ENCODE results near the gene LRRC59.

LRRC59 gene

GRCh38 chr17:50352693-50353599 is 44.4 kb downstream of the LRRC59 start:
- Histone ChIP-seq H3K36me3 (replicated peaks; ENCODE audit: insufficient read depth, low read length) (no peaks in the 10 kb centered on the region), H3F3A (ENCODE audit: insufficient read depth, low read length) (no peaks in the 10 kb centered on the region)

GRCh38 chr17:50352072-50352692 is 45.1 kb downstream of the LRRC59 start:
- no peaks in the 10 kb centered on the region for H3F3A ChIP-seq (ENCODE audit: insufficient read depth, low read length)
- H3K9me3 ChIP-seq (replicated peaks; ENCODE audit: insufficient read depth, low read length) = no peaks in the 10 kb centered on the region
- H3K79me2 ChIP-seq (ENCODE audit: low read length) = peaks cover 4% of the 10 kb centered on the region; the same call in 1 of the 2 replicates
- no peaks in the 10 kb centered on the region for H3K27me3 ChIP-seq (replicated peaks; ENCODE audit: insufficient read depth, low read length)
- H3K4me1 ChIP-seq (ENCODE audit: low read length) = no peaks in the 10 kb centered on the region
- H3K4me2 ChIP-seq (ENCODE audit: low read depth, low read length) = no peak overlapping the region
- H3K27ac ChIP-seq (ENCODE audit: low read length) = no peak overlapping the region
- TF ChIP-seq EZH2 (optimal IDR thresholded peaks at IDR 0.05; ENCODE audit: low read depth, low read length) = no peak
- TF ChIP-seq EZH2phosphoT487 (IDR thresholded peaks at IDR 0.05; ENCODE audit: low read length) = no peak
- TF ChIP-seq CTCF (IDR thresholded peaks at IDR 0.05; ENCODE audit: low read length) = no peak
- no peak overlapping the region for H3K9ac ChIP-seq (ENCODE audit: low read length)
- no peak overlapping the region for H3K4me3 ChIP-seq (ENCODE audit: low read length)
- H2AFZ ChIP-seq (ENCODE audit: low read length) = no peak overlapping the region
- no peak for DNase-seq
- no peaks in the 10 kb centered on the region for H3K9me2 ChIP-seq (replicated peaks; ENCODE audit: insufficient read depth, low read length)
- H3K36me3 ChIP-seq (replicated peaks; ENCODE audit: insufficient read depth, low read length) = no peaks in the 10 kb centered on the region
- H4K20me1 ChIP-seq (ENCODE audit: insufficient read depth, low read length) = no peaks in the 10 kb centered on the region

More at GRCh38 chr17:50352693-50353599, 44.4 kb downstream of the LRRC59 start:
- no peak overlapping the region for H3K4me2 ChIP-seq (ENCODE audit: low read depth, low read length)
- DNase-seq = no peak
- no peaks in the 10 kb centered on the region for H3K4me1 ChIP-seq (ENCODE audit: low read length)
- H3K9ac ChIP-seq (ENCODE audit: low read length) = no peak overlapping the region
- no peaks in the 10 kb centered on the region for H4K20me1 ChIP-seq (ENCODE audit: insufficient read depth, low read length)
- H3K27ac ChIP-seq (ENCODE audit: low read length) = no peak overlapping the region
- no peaks in the 10 kb centered on the region for H3K27me3 ChIP-seq (replicated peaks; ENCODE audit: insufficient read depth, low read length)
- H3K9me3 ChIP-seq (replicated peaks; ENCODE audit: insufficient read depth, low read length) = no peaks in the 10 kb centered on the region
- H2AFZ ChIP-seq (ENCODE audit: low read length) = no peak overlapping the region
- H3K9me2 ChIP-seq (replicated peaks; ENCODE audit: insufficient read depth, low read length) = no peaks in the 10 kb centered on the region
- H3K4me3 ChIP-seq (ENCODE audit: low read length) = no peak overlapping the region
- TF ChIP-seq CTCF (IDR thresholded peaks at IDR 0.05; ENCODE audit: low read length) = no peak
- no peak for TF ChIP-seq EZH2phosphoT487 (IDR thresholded peaks at IDR 0.05; ENCODE audit: low read length)
- TF ChIP-seq EZH2 (optimal IDR thresholded peaks at IDR 0.05; ENCODE audit: low read depth, low read length) = no peak
- peaks cover 3% of the 10 kb centered on the region; the same call in 1 of the 2 replicates for H3K79me2 ChIP-seq (ENCODE audit: low read length)

DNA sequence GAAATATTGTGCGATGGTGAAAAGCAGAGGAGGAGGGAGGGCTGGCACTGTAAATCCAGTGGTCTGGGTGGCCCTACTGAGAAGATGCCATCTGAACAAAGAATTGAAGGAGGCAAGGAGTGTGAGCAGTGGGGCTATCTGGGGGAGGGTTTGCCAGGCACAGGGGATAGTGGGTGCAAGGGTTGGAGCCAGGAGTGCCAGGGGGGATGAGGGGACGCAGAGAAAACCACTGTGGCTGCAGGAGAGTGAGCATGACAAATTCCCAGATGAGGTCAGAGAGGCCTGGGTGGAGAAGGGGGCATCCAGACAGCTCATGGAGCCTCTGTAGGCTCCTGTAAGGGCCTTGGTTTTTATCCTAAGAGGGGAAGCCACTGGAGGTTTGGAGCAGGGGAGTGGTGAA is 46.6 kb downstream of the LRRC59 start:
- no peaks in the 10 kb centered on the region for H4K20me1 ChIP-seq (ENCODE audit: insufficient read depth, low read length)
- no peak overlapping the region for H2AFZ ChIP-seq (ENCODE audit: low read length)
- no peaks in the 10 kb centered on the region for H3K36me3 ChIP-seq (replicated peaks; ENCODE audit: insufficient read depth, low read length)
- no peak overlapping the region for H3K4me3 ChIP-seq (ENCODE audit: low read length)
- no peaks in the 10 kb centered on the region for H3F3A ChIP-seq (ENCODE audit: insufficient read depth, low read length)
- H3K4me1 ChIP-seq (ENCODE audit: low read length) = no peaks in the 10 kb centered on the region
- H3K9me2 ChIP-seq (replicated peaks; ENCODE audit: insufficient read depth, low read length) = no peaks in the 10 kb centered on the region
- H3K9ac ChIP-seq (ENCODE audit: low read length) = no peak overlapping the region
- no peak overlapping the region for H3K4me2 ChIP-seq (ENCODE audit: low read depth, low read length)
- no peak for TF ChIP-seq EZH2 (optimal IDR thresholded peaks at IDR 0.05; ENCODE audit: low read depth, low read length)
- TF ChIP-seq EZH2phosphoT487 (IDR thresholded peaks at IDR 0.05; ENCODE audit: low read length) = no peak
- TF ChIP-seq CTCF (IDR thresholded peaks at IDR 0.05; ENCODE audit: low read length) = no peak
- H3K79me2 ChIP-seq (ENCODE audit: low read length) = peaks cover 13% of the 10 kb centered on the region
- H3K27ac ChIP-seq (ENCODE audit: low read length) = no peak overlapping the region
- H3K9me3 ChIP-seq (replicated peaks; ENCODE audit: insufficient read depth, low read length) = no peaks in the 10 kb centered on the region
- no peak for DNase-seq
- H3K27me3 ChIP-seq (replicated peaks; ENCODE audit: insufficient read depth, low read length) = no peaks in the 10 kb centered on the region
